ENCODE results near the gene CHRNA3. TPM values are rescaled to one million over a fixed set of nuclear protein-coding genes. Genes with fewer than 3 reads are reported as not detected.

Gene CHRNA3
- total RNA-seq, 1 donor from 2014 or later: not detected

- TF ChIP-seq CTCF (IDR thresholded peaks at IDR 0.05): no peak
- peaks cover 52% of the 10 kb centered on the region for H3K27me3 Mint-ChIP-seq (ENCODE audit: low read depth)
- no peak overlapping the region for H3K27ac Mint-ChIP-seq (ENCODE audit: unreplicated experiment)
- peaks cover 12% of the 10 kb centered on the region for H3K9me3 Mint-ChIP-seq (ENCODE audit: low read depth)
- H3K4me1 Mint-ChIP-seq (ENCODE audit: low read depth): no peaks in the 10 kb centered on the region
- DNase-seq (ENCODE audit: low spot score): no peak
- no peak overlapping the region for H3K4me3 Mint-ChIP-seq (ENCODE audit: unreplicated experiment)
- H3K36me3 Mint-ChIP-seq (ENCODE audit: low read depth): peaks cover 12% of the 10 kb centered on the region
These were observed 10.3 kb upstream of the CHRNA3 start for GRCh38 chr15:78630886-78631633.

DNA sequence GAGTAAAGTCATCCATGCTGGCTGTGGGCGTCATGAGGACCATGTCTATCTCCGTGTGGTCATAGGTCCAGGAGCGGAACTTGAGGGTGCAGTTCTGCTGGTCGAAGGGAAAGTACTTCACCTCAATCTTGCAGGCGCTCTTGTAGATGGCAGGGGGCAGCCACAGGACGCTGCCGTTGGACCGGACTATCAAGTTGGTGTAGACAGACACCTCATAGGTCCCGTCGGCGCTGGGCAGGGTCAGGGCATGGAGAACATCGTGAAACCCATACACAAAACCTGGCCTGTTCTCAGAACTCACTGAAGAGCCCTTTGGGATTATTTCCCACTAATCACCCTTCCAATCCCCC lies 8.9 kb upstream of the CHRNA3 start:
- Mint-ChIP-seq H3K9me3 (ENCODE audit: low read depth) (peaks cover 12% of the 10 kb centered on the region), H3K36me3 (ENCODE audit: low read depth) (peaks cover 12% of the 10 kb centered on the region), H3K4me3 (ENCODE audit: unreplicated experiment) (no peak overlapping the region), H3K4me1 (ENCODE audit: low read depth) (no peaks in the 10 kb centered on the region), H3K27ac (ENCODE audit: unreplicated experiment) (no peak overlapping the region), H3K27me3 (ENCODE audit: low read depth) (peaks cover 50% of the 10 kb centered on the region)
- no peak for TF ChIP-seq CTCF (IDR thresholded peaks at IDR 0.05)
- no peak for DNase-seq (ENCODE audit: low spot score)

- H3K4me1 Mint-ChIP-seq (ENCODE audit: low read depth): no peaks in the 10 kb centered on the region
- H3K27ac Mint-ChIP-seq (ENCODE audit: unreplicated experiment): no peak overlapping the region
- no peak overlapping the region for H3K4me3 Mint-ChIP-seq (ENCODE audit: unreplicated experiment)
- DNase-seq (ENCODE audit: low spot score): no peak
- peaks cover 12% of the 10 kb centered on the region for H3K36me3 Mint-ChIP-seq (ENCODE audit: low read depth)
- no peak for TF ChIP-seq CTCF (IDR thresholded peaks at IDR 0.05)
- H3K27me3 Mint-ChIP-seq (ENCODE audit: low read depth): peaks cover 51% of the 10 kb centered on the region
- H3K9me3 Mint-ChIP-seq (ENCODE audit: low read depth): peaks cover 12% of the 10 kb centered on the region
These were observed 8.4 kb upstream of the CHRNA3 start for GRCh38 chr15:78629031-78629715.

GRCh38 chr15:78628227-78628626 lies 7.4 kb upstream of the CHRNA3 start:
- H3K27me3 Mint-ChIP-seq (ENCODE audit: low read depth): peaks cover 59% of the 10 kb centered on the region
- no peak overlapping the region for H3K27ac Mint-ChIP-seq (ENCODE audit: unreplicated experiment)
- no peak for DNase-seq (ENCODE audit: low spot score)
- no peaks in the 10 kb centered on the region for H3K4me1 Mint-ChIP-seq (ENCODE audit: low read depth)
- peaks cover 8% of the 10 kb centered on the region for H3K9me3 Mint-ChIP-seq (ENCODE audit: low read depth)
- TF ChIP-seq CTCF (IDR thresholded peaks at IDR 0.05): no peak
- peaks cover 12% of the 10 kb centered on the region for H3K36me3 Mint-ChIP-seq (ENCODE audit: low read depth)
- H3K4me3 Mint-ChIP-seq (ENCODE audit: unreplicated experiment): no peak overlapping the region

DNA sequence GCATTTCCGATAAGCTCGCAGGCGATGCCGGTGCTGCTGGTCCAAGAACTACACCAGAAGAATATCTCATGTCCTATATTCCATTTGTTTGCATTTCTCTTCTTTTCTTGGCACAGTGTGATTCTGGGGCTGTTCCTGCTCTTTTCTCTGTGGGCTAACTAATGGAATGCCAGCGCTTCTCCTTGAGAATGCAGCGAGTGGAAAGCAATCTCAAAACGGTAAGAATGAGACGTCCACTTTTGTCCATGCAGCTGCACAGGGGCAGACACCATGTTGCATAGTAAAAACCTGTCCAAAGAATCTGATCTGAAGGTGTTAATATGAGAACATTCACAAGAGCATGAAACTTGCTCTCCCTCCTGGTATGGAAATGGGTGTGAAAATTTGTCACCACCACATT lies 6.6 kb upstream of the CHRNA3 start:
- peaks cover 7% of the 10 kb centered on the region for H3K36me3 Mint-ChIP-seq (ENCODE audit: low read depth)
- no peaks in the 10 kb centered on the region for H3K9me3 Mint-ChIP-seq (ENCODE audit: low read depth)
- H3K27ac Mint-ChIP-seq (ENCODE audit: unreplicated experiment): no peak overlapping the region
- H3K4me1 Mint-ChIP-seq (ENCODE audit: low read depth): no peaks in the 10 kb centered on the region
- TF ChIP-seq CTCF (IDR thresholded peaks at IDR 0.05): no peak
- H3K4me3 Mint-ChIP-seq (ENCODE audit: unreplicated experiment): no peak overlapping the region
- peaks cover 58% of the 10 kb centered on the region for H3K27me3 Mint-ChIP-seq (ENCODE audit: low read depth)
- no peak for DNase-seq (ENCODE audit: low spot score)

All from chondrocyte (in vitro differentiated cells).